Measurements from ENCODE around the gene OSTN.
"Not testable (repeated sequence)": the region's sequence is repeated elsewhere in the genome, so short reads cannot be mapped to it uniquely, and the experiment has no call there.

Gene OSTN, protein sequence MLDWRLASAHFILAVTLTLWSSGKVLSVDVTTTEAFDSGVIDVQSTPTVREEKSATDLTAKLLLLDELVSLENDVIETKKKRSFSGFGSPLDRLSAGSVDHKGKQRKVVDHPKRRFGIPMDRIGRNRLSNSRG

DNA sequence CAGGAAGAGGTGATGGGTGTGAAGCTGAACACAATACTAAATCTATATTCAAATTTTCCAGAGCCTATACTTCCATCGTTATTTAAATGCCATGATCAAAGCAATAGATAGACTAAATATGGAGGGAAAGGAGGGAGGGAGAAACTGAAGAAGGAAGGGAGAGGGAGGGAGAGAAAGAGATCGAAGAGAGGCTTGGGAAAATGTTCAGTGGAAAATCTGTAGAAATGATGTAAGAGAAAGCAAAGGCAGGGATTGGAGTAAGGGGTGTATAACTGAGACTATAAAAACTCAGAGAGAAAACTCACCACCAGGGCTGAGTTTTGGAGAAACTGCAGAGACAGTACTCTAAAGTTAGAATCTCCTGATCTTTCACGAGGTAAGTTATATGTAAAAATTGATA is at the start of gene OSTN:
Gene OSTN (plus strand): TSS at position 310 of the 400 bp plus-strand sequence. CDS start 13,292 bp downstream, outside the sequence.
- DNase-seq (ENCODE audit: low spot score): no peak

DNA sequence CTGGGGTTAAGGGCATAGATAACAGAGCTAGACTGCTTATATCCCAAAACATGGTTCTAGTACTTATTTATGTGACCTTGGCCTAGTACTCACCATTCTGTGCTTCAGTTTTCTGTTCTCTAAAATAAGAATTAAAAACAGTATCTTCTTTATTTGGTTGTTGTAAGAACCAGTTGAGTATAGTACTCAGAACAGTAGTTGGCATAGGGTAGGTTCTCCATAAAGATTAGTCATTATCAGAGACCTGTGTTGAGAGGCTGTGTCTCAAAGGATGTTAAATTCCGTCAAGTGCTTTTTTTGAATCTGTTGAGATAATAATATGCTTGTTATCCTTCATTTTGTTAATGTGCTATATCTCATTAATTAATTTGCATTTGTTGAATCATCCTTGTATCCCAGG is 47.4 kb upstream of the OSTN start:
- DNase-seq (ENCODE audit: low spot score): no peak

DNA sequence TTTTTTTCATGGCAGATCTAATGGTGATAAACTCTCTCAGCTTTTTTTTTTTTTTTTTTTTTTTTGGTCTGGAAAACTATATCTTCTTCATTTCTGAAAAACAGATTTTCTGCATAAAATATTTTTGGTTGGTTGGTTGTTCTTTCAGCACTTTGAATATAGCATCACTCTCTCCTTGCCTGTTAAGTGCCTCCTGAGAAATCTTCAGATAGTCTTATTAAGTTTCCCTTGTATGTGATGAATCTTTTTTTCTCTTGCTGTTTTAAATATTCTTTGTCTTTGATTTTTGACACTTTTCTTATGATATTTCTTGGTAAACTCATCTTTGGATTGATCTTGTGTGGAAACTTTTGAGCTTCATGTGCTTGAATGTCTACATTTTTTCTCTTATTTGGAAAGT is 44.2 kb upstream of the OSTN start:
- DNase-seq (ENCODE audit: low spot score): no peak

DNA sequence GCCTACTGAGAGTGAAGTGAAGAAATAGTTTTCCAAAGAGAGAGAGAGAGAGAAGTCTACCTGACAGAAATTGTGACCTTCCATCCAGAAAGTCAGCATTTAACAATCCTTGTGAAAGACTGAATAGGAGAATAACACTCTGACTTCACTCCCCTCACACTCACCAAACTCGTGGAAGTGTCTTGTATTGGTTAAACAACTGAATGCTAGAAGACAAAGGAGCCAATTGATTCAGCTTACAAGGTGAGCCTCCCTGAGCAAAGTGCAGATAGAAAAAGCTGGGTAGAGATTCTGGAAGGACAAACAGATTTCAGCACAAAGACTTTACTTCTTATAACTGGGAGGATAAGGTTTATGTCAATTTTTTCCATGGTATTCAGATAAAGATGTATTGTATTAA is 40.8 kb upstream of the OSTN start:
- DNase-seq (ENCODE audit: low spot score): no peak

DNA sequence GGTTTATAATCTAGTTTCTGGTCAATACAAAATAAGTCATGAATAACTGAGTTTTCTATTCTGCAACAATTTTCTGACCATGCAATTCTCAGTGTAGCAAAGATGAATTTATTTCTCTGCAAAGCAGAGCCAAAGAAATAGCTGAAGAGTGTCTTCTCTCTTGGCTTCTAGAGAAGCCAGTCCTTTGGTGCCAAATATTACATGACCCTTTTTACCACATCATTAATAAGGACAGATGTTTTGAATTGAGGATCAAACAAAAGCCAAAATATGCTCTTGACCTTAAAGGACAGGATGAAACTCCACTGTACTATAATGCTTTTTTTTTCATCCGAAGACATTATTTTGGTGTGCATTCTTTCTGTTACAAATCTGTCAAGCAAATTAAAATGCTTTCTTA is 40.2 kb upstream of the OSTN start:
- no peak for DNase-seq (ENCODE audit: low spot score)

DNA sequence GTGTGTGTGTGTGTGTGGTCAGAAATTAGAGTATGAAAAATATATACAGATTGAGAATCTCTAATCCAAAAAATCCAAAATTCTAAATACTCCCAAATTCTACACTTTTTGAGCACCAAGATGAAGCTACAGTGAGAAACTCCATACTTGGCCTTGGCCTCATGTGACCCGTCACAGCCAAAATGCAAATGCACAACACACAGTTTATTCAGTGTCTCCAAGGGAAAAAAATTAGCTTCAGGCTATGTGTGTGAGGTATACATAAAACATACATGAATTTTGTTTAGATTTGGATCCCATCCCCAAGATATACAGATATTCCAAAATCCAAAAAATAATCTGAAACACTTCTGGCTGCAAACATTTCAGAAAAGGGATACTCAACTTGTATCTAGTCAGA is 33.2 kb upstream of the OSTN start:
- DNase-seq (ENCODE audit: low spot score): no peak

DNA sequence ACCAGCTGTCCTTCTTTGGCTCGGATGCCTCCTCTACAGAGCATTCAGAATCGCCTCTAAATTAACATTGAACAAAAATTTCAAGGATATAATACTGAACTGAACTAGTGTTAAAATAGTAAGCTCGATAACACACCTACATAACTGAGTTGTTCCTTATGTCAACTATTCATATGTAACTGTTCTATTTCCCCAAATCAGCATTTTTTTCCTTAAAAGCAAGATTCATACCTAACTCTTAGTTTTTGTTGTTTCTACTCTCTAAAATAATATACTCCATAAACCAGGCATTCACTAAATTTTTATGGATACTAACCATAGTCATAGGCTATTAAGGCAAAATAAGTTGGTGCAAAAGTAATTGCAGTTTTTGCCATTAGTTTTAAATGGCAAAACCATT is 32.7 kb upstream of the OSTN start:
- no peak for DNase-seq (ENCODE audit: low spot score)

DNA sequence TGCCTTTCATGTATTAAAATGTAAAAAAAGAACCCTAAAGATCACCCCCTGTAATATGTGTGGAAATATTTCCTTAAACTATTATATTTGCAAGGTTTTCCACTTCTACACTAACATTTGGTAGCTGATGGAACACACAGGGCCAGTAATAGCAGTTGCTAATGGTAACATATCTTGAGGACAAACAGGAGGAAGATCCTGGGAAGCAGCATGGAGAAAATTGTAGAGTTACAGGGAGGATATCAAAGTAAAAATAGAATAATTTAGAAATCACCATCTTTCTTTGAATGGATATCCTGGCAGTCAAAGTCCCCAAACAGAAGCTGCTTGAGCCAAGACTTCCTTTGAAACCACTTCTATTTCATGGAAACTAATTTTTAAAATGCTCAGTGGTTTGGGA is 29.5 kb upstream of the OSTN start:
- DNase-seq (ENCODE audit: low spot score): no peak

DNA sequence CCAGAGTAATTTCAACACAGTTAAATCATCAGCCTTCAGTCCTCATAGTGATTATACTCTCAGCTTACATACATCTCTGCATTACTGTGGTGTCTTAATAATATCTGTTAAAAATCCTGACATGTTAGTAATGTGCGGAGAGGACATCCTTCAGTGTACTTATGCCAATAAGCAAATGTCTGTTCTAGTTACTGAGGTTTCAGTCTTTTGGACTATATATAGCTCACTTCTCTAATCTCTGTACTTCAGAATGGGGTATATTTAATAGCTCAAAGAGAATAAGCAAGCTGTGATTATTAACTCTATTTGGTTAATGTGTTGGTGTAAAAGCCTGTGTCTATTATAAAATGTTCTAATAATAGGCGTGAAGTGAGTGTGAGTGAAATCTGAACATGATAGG is 28.9 kb upstream of the OSTN start:
- no peak for DNase-seq (ENCODE audit: low spot score)

DNA sequence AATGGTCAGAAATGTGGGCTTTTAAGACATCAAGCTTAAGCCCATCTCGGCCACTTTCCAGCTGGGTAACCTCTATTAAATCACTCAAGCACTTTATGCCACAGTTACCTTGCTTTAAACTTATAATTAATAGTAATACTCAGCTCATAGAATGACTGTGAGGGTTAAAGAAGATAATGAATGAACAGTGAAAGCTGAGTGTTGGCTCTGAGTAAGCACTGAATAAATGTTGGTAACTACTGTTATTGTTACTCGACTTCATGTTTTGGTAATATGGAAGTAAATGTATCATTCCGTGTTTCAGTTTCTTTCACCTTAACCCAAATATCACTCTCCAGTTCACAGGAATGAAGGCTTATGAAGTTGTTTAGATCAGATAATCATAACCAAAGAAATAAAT is 23.9 kb upstream of the OSTN start:
- no peak for DNase-seq (ENCODE audit: low spot score)

DNA sequence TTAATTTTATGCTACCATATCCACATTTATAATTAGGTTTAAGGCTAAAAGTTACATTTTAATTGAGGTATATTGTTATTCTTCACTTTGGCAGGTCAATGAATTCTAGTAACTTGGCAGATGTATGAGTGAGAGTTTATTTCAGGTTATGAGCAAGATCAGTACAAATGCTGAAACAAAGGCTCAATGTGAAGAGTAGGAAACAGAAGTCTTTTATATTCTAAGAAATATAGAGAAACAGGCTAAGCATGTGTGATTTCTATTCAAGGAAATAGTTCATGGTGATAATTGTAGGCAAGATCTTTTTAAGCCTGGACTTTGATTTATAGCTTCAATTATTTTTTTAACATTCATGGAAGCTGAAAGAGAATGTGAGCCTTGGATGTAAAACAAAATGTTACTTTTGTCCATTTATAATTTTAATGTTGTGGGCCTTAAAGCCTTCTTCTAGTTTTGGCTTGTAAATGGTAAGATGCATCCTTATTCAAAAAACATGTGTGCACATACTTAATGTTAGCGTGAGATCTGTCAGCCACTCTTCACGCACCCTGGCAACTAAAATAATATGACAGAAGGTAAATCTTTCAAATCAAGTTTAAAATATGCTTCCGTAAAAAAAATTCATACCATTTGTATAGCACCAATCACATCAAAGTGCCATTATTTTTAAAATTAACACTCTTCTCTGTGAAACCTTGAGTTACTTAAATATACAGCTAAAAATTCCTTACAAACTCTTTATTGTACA is 22.8 kb upstream of the OSTN start:
- DNase-seq (ENCODE audit: low spot score): no peak

DNA sequence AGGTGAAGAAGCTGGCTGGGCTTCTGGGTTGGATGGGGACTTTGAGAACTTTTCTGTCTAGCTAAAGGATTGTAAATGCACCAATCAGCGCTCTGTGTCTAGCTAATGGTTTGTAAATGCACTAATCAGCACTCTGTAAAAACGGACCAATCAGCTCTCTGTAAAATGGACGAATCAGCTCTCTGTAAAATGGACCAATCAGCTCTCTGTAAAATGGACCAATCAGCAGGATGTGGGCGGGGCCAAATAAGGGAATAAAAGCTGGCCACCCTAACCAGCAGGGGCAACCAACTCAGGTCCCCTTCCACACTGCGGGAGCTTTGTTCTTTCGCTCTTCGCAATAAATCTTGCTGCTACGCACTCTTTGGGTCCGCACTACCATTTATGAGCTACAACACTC is 13.7 kb upstream of the OSTN start:
- DNase-seq (ENCODE audit: low spot score): not testable (repeated sequence)

DNA sequence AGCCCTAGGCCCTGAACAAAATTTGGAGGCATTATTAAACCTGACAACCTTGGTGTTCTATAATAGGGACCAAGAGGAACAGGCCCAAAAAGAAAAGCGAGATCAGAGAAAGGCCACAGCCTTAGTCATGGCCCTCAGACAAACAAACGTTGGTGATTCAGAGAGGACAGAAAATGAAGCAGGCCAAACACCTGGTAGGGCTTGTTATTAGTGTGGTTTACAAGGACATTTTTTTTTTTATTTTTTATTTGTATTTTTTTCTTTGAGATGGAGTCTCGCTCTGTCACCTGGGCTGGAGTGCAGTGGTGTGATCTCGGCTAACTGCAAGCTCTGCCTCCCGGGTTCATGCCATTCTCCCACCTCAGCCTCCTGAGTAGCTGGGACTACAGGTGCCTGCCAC is 10.8 kb upstream of the OSTN start:
- DNase-seq (ENCODE audit: low spot score): not testable (repeated sequence)

DNA sequence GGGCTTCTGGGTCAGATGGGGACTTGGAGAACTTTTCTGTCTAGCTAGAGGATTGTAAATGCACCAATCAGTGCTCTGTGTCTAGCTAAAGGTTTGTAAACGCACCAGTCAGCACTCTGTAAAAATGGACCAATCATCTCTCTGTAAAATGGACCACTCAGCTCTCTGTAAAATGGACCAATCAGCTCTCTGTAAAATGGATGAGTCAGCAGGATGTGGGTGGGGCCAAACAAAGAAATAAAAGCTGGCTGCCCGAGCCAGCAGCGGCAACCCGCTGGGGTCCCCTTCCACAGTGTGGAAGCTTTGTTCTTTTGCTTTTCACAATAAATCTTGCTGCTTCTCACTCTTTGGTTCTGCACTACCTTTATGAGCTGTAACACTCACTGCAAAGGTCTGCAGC is 6.8 kb upstream of the OSTN start:
- not testable (repeated sequence) for DNase-seq (ENCODE audit: low spot score)

DNA sequence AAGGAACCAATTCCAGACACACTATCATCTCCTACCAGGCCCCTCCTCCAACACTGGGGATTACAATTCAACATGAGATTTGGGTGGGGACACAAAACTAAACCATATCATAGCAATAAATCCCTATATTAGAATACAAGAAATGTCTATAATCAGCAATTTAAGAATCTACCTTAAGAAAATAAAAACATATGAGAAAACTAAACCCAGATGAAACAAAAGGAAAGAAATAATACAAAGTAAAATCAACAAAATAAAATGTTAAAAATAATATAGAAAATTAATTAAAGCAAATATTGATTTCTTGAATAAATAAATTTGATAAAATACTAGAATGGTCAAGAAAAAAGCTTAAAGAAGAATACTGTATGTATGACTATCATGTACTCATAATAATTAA is 6.1 kb upstream of the OSTN start:
- DNase-seq (ENCODE audit: low spot score): no peak

DNA sequence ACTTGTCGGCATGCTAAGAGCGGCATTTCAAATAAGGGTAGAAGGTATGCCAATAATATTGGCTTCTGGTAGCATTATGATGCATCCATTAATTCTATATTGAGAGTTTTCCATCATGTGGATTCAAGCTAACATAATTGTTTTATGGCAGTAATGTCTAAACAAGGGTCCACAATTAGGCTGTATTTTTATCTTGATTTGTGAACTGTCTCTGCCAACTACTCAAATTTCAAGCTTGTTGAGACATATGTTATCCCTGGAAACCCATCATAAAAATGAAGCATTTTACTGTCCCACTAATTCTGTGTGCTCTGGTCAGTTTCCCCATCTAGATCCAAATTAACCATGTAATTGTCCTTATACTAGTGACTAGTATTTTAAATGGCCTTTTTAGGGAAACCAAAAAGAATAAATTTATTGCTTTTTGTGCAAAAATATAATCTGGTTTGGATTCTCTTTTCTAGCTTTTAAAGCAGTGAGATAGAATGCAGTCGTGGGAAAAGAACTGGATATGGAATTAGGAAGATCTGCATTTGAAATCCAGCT is 1.2 kb upstream of the OSTN start:
- no peak for DNase-seq (ENCODE audit: low spot score)

DNA sequence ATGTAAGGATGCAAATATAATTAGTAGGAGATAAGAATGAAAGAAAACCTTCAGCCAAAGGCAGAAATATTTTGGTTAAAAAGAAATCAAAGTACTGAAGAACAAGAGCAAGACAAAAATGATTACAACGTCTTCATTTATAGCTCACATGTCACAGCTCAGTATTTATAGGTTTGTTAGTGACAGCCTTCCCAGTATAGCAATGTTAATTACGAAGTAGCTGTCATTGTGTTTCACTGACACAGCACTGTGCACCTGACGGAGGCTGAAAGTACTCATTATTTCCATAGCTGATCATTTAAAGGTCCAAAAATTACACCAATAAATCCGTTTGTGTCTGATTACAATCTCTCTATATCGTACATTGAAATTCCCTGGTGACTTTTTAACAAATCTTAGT is 561 bp upstream of the OSTN start:
- DNase-seq (ENCODE audit: low spot score): no peak

DNA sequence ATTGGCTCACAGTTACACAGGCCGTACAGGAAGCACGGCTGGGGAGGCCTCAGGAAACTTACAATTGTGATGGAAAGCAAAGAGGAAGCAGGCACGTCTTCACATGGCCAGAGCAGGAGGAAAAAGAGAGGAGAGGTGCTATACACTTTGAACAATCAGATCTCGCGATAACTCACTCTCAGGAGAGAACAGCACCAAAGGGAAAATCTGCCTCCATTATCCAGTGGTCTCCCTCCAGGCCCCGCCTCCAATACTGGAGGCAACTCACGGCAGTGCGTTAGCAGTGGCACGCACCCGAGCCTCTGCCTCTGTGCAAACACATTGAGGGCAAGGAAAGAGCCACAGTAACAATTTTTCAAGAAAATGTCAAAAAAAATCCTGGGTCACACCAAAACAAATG is 11.0 kb downstream of the OSTN start:
- DNase-seq (ENCODE audit: low spot score): no peak

DNA sequence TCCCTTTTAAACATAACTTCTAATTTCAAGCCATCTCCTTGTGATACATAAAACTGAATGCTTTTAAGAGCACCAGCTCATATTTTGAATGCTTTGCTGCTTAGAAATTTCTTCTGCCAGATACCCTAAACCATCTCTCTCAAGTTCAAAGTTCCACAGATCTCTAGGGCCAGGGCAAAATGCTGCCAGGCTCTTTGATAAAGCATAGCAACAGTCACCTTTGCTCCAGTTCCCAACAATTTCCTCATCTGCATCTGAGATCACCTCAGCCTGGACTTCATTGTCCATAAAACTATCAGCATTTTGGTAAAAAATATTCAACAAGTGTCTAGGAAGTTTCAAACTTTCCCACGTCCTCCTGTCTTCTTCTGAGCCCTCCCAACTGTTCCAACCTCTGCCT is 17.5 kb downstream of the OSTN start:
- no peak for DNase-seq (ENCODE audit: low spot score)

DNA sequence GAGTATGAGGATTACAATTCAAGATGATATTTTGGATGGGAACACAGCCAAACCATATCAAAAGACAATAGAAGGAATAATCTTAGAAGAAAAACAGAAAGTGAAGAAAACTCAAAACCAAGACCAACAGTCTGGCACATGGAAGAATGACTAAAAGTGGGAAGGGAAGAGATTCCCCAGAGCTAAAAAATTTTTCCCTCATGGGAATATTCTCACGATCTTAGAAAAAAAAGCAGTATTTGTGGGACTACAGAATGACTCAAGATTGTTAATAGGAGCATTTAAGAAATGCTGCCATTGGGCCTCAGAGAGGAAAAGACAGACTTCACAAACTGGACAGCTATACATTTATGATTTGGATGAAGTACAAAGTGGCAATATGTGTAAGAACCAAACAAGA is 18.3 kb downstream of the OSTN start:
- DNase-seq (ENCODE audit: low spot score): no peak

DNA sequence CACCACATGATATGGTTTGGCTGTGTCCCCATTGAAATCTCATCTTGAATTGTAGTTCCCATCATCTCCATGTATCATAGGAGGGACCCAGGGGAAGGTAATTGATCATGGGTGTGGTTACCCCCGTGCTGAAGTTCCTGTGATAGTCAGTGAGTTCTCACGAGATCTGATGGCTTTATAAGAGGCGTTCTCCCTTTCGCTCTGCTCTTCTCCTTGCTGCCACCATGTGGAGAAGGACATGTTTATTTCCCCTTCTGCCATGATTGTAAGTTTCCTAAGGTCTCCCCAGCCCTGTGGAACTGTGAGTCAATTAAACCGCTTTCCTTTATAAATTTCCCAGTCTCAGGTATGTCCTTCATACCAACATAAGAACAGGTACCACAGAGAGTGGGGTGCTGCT is 21.9 kb downstream of the OSTN start:
- no peak for DNase-seq (ENCODE audit: low spot score)

DNA sequence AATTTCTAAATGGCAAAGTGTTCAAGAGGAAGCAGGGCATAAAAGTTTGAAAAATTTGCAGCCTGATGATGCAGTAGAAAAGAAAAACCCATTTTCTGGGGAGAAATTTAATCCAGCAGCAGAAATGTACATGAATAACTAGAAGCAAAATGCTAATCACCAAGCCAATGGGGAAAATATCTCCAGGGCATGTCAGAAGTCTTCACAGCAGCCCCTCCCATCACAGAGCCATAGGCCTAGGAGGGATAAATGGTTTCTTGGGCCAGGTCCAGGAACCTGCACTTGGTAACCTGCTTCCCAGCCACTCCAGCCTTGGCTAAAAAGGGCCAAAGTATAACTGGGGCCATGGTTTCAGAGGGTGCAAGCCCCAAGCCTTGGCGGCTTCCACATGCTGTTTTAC is 22.6 kb downstream of the OSTN start:
- no peak for DNase-seq (ENCODE audit: low spot score)

DNA sequence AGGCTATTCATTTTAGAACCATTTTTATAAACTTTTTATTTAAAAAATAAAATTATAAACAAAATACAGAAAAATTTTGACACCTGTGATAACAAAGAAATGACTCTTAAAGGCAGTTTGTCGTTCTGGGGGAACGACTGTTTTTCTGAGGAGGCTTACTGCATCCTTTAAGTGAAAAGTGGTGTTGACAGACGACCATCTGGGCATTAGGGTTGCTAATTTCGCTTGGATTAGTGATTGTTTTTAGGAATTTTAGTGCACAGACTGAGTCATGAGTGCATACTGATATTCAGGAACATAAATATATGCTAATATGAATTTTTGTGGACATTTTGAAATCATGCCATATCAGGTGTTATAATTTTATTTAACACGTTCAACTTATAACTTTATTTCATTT is 28.5 kb downstream of the OSTN start:
- no peak for DNase-seq (ENCODE audit: low spot score)

DNA sequence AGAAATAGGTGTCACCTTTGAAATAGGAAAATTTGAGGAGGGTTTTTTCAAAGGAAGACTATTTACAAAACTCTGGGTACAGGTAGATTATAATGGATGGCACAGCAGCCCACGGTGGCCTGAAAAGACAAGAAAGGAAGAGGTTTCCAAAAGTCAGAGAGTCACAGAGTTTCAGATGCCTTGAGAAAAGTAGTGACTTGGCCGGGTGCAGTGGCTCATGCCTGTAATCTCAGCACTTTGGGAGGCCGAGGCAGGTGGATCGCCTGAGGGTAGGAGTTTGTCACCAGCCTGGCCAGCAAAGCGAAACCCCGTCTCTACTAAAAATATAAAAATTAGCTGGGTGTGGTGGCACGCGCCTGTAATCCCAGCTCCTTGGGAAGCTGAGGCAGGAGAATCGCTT is 35.2 kb downstream of the OSTN start:
- no peak for DNase-seq (ENCODE audit: low spot score)
